Epithelial cell of esophagus (primary cell): Measurements from ENCODE around the gene NKAIN2.

Experiments
- DNase-seq: peaks from one replicate; pipeline ENCODE4 v3.0.0; 2010; ENCODE audit warnings: low read depth
- H3K4me3 ChIP-seq: 2 replicates; pipeline ENCODE4 v1.5.1; 2011; ENCODE audit warnings: mild to moderate bottlenecking, low read length, control low read depth
- CTCF ChIP-seq: IDR thresholded peaks from 2 replicates; pipeline ENCODE4 v1.5.1; 2011; ENCODE audit warnings: low read depth, mild to moderate bottlenecking, low read length, control low read depth, inconsistent platforms; ENCODE audit not compliant: insufficient read depth; ENCODE audit errors: missing control alignments

NKAIN2 gene

GRCh38 chr6:124055963-124056362, 252.3 kb downstream of the NKAIN2 start:
- no peak overlapping the region for H3K4me3 ChIP-seq
- TF ChIP-seq CTCF, result no peak
- no peak for DNase-seq

- TF ChIP-seq CTCF, result no peak
- H3K4me3 ChIP-seq, result no peak overlapping the region
- no peak for DNase-seq
These were observed 253.0 kb downstream of the NKAIN2 start for GRCh38 chr6:124056407-124057334.

- no peak for TF ChIP-seq CTCF
- no peak for DNase-seq
- H3K4me3 ChIP-seq, result no peak overlapping the region
These were observed 253.8 kb downstream of the NKAIN2 start for GRCh38 chr6:124057461-124057860.

GRCh38 chr6:124064317-124065113, 260.9 kb downstream of the NKAIN2 start:
- TF ChIP-seq CTCF, result no peak
- no peak for DNase-seq

GRCh38 chr6:124066269-124066668, 262.6 kb downstream of the NKAIN2 start:
- no peak overlapping the region for H3K4me3 ChIP-seq
- TF ChIP-seq CTCF, result no peak
- DNase-seq, result no peak

More at GRCh38 chr6:124064317-124065113, 260.9 kb downstream of the NKAIN2 start:
- H3K4me3 ChIP-seq, result no peak overlapping the region

GRCh38 chr6:124066946-124067552, 263.4 kb downstream of the NKAIN2 start:
- no peak overlapping the region for H3K4me3 ChIP-seq
- TF ChIP-seq CTCF, result no peak
- DNase-seq, result no peak
